Right ventricle myocardium inferior (tissue), 1 donor: Measurements from ENCODE around the gene OTOP2. TPM values are rescaled to one million over a fixed set of nuclear protein-coding genes. Genes with fewer than 3 reads are reported as not detected.
"Not testable (repeated sequence)": the region's sequence is repeated elsewhere in the genome, so short reads cannot be mapped to it uniquely, and the experiment has no call there.

Experiments used
- ATAC-seq: fragments of 200-7000 bp; cut with Tn5 transposase; one replicate; pipeline ENCODE4 v1.9.1; 2020; ENCODE audit warnings: mild to moderate bottlenecking, moderate library complexity
- DNase-seq: peaks from one replicate; pipeline ENCODE4 v3.0.0; 2021; ENCODE audit errors: missing footprints
- intact Hi-C: fragments of 100-400 bp; cut with DNase I; formaldehyde crosslinking; loops from one replicate; pipeline ENCODE4 v1.11.0; 2022
- total RNA-seq: library from RNA; stranded (reverse); fragmentation: NEBNext Ultra II Directional; extraction: Animal tissue kit (Norgen Biotek cat#: 25700); gene quantifications from one replicate; pipeline ENCODE4 v1.2.1, GENCODE V29; 2021
- donor health status: DM: no; HTN: yes; CAD: no; lungs with severe emphysema.

The OTOP2 gene
- total RNA-seq, 1 donor from 2014 or later: not detected

GRCh38 chr17:74981979-74982662 lies 58.0 kb downstream of the OTOP2 start:
- ATAC-seq (peak; percentile 95), DNase-seq (peak; percentile 85)
- intact Hi-C loops: loop anchor here (2.0 kb wide), 1 partner anchor 31 kb away; the partner anchor contains the start of gene MRPL58

GRCh38 chr17:74982663-74983313 lies 58.7 kb downstream of the OTOP2 start:
- not testable (repeated sequence) for DNase-seq
- ATAC-seq: peak; percentile 4
- intact Hi-C loops: loop anchor here (2.0 kb wide), 1 partner anchor 30 kb away; the partner anchor contains the start of gene MRPL58

Other genes with a start within 250 kb of the OTOP2 start
- gene CD300LF, start 211.3 kb upstream of the OTOP2 start, total RNA-seq: 0.35 TPM
- gene RAB37, start 187.0 kb upstream of the OTOP2 start, total RNA-seq: 2.6 TPM
- gene NHERF1, start 175.6 kb upstream of the OTOP2 start, total RNA-seq: 15.9 TPM
- 19.4 TPM for gene NAT9, start 147.9 kb upstream of the OTOP2 start, total RNA-seq
- 1.2 TPM for gene GRIN2C, start 64.4 kb upstream of the OTOP2 start, total RNA-seq
- 4.3 TPM for gene FDXR, start 51.3 kb upstream of the OTOP2 start, total RNA-seq
- gene FADS6, start 30.6 kb upstream of the OTOP2 start, total RNA-seq: 0.19 TPM
- gene USH1G, start 1.0 kb upstream of the OTOP2 start, total RNA-seq: not detected
- gene OTOP3, start 11.6 kb downstream of the OTOP2 start, total RNA-seq: not detected
- 8.5 TPM for gene HID1, start 48.5 kb downstream of the OTOP2 start, total RNA-seq
- gene CDR2L, start 63.4 kb downstream of the OTOP2 start, total RNA-seq: 22.1 TPM
- gene MRPL58, start 88.4 kb downstream of the OTOP2 start, total RNA-seq: 51.4 TPM
- 863 TPM for gene ATP5PD, start 122.7 kb downstream of the OTOP2 start, total RNA-seq
- 26.7 TPM for gene KCTD2, start 123.0 kb downstream of the OTOP2 start, total RNA-seq
- 7.1 TPM for gene SLC16A5, start 163.7 kb downstream of the OTOP2 start, total RNA-seq
- 6.4 TPM for gene ARMC7, start 185.7 kb downstream of the OTOP2 start, total RNA-seq
- gene NT5C, start 207.5 kb downstream of the OTOP2 start, total RNA-seq: 24.6 TPM
- gene JPT1, start 230.2 kb downstream of the OTOP2 start, total RNA-seq: 17.1 TPM